Right lobe of liver (tissue), 6 donors: ENCODE measurements around the gene PEX1. TPM values are rescaled to one million over a fixed set of nuclear protein-coding genes. Genes with fewer than 3 reads are reported as not detected.
"Not testable (repeated sequence)": the region's sequence is repeated elsewhere in the genome, so short reads cannot be mapped to it uniquely, and the experiment has no call there.

ENCODE experiments used
- ATAC-seq, 4 donors: fragments of 200-7000 bp; cut with Tn5 transposase; one replicate each; pipeline ENCODE4 v1.9.1; 2020; ENCODE audit warnings: mild to moderate bottlenecking in 4 of 4, moderate library complexity in 4 of 4
- DNase-seq, 3 donors: peaks; one replicate each; pipeline ENCODE4 v3.0.0-alpha.2; 2020
- H3K27ac ChIP-seq, 3 donors: fragments of 200-600 bp; one replicate each; pipeline ENCODE4 v1.8.0; 2022
- H3K27me3 ChIP-seq, 2 donors: fragments of 200-600 bp; one replicate each; pipeline ENCODE4 v1.8.0; 2022
- H3K36me3 ChIP-seq, 4 donors: fragments of 200-600 bp; sonication (generic) in 1 of 4; one replicate each; pipeline versions ENCODE4 v1.5.1 to v1.8.0; 2017 to 2022; ENCODE audit warnings: control low read depth in 1 of 4
- H3K4me1 ChIP-seq, 4 donors: fragments of 200-600 bp; sonication (generic) in 1 of 4; one replicate each; pipeline versions ENCODE4 v1.5.1 to v1.8.0; 2017 to 2022; ENCODE audit warnings: control low read depth in 1 of 4
- H3K4me3 ChIP-seq, 3 donors: fragments of 200-600 bp; one replicate each; pipeline ENCODE4 v1.8.0; 2022
- H3K9me3 ChIP-seq, 4 donors: fragments of 200-600 bp; sonication (generic) in 1 of 4; one replicate each; pipeline versions ENCODE4 v1.5.1 to v1.8.0; 2017 to 2022; ENCODE audit warnings: control low read depth in 1 of 4
- CTCF ChIP-seq, 4 donors: fragments of 200-600 bp in 3 of 4; fragments of 450-650 bp in 1 of 4; IDR thresholded peaks; one replicate each; pipeline versions ENCODE4 v1.5.1 to v1.8.0; 2016 to 2022; ENCODE audit warnings: antibody characterized with exemption in 4 of 4, mild to moderate bottlenecking in 2 of 4
- POLR2A ChIP-seq: fragments of 450-650 bp; IDR thresholded peaks from one replicate; pipeline ENCODE4 v1.6.1; 2017; ENCODE audit warnings: antibody characterized with exemption, mild to moderate bottlenecking
- WGBS: methylation state at CpG from one replicate; pipeline ENCODE4 v1.1.6; 2018; ENCODE audit warnings: low coverage, low lambda C conversion rate; ENCODE audit not compliant: insufficient coverage; ENCODE audit errors: missing lambda C conversion rate; 5-methylcytosine and 5-hydroxymethylcytosine counted together
- intact Hi-C, 2 donors: fragments of 100-400 bp; cut with DNase I; formaldehyde crosslinking; loops; one replicate each; pipeline versions ENCODE4 v1.11.2 to v1.14.1; 2022
- total RNA-seq, 6 experiments: library from RNA; depleted of rRNA in 2 of 6; stranded (reverse); fragments of >200 nt in 2 of 6; fragmentation: NEBNext Ultra II Directional in 3 of 6; extraction: Animal tissue kit (Norgen Biotek cat#: 25700) in 3 of 6; gene quantifications; one replicate each; pipeline versions ENCODE4 v1.1.0 to v1.2.4, GENCODE V29; 2016 to 2023
- donor health status: DM: no; HTN: yes; CAD: no.
- donor health status: DM: no; HTN: no; CAD: no.
- donor health status: DM: no; HTN: no; CAD: no.
- donor health status: DM: no; HTN: yes; CAD: no.
- donor health status: DM: no; HTN: yes; CAD: no.

The PEX1 gene
- total RNA-seq, 6 experiments from 2014 or later: 10.0 to 12.0 (median 10.8) TPM

GRCh38 chr7:92478095-92478494 is 50.2 kb downstream of the PEX1 start:
- intact Hi-C loops: no loop called here
- TF ChIP-seq CTCF (IDR thresholded peaks at IDR 0.05) (no peak), POLR2A (no peak)
- 96% methylated on average over 5 of the region's 9 CpGs for WGBS

DNA sequence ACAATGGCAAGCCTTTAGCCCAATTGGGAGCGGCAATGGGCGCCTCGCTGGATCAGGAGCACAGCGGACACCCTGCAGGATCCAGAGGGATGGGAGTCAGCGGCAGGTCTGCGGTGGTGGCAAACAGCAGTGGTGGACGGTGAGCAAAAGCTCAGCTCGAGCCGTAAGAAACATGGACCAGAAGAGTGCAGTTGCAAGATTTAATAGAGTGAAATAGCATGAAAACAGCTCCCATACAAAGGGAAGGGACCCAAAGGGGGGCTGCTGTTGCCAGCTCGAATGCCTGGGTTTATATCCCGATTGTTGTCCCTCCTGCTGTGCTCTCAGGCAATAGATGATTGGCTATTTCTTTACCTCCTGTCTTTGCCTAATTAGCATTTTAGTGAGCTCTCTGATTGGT is 50.6 kb downstream of the PEX1 start, which contains the start of gene ERVW-1:
ERVW-1 (minus strand) TSS at position 266 of the 400 bp plus-strand sequence. CDS start 7,565 bp downstream, outside the sequence.
- H3K4me1 ChIP-seq, H3K27ac ChIP-seq, H3K36me3 ChIP-seq, intact Hi-C loops, DNase-seq, H3K4me3 ChIP-seq, ATAC-seq, H3K9me3 ChIP-seq, H3K27me3 ChIP-seq: not testable (repeated sequence)
- WGBS: 83% methylated on average over 3 of the region's 11 CpGs

More at GRCh38 chr7:92478095-92478494, 50.2 kb downstream of the PEX1 start:
- Histone ChIP-seq H3K4me3 (no peak overlapping the region), H3K9me3 (no peaks in the 10 kb centered on the region), H3K4me1 (no peaks in the 10 kb centered on the region), H3K27me3 (no peaks in the 10 kb centered on the region), H3K36me3 (no peaks in the 10 kb centered on the region), H3K27ac (no peak overlapping the region)
- no peak for ATAC-seq
- no peak for DNase-seq

GRCh38 chr7:92475851-92476590 is 52.3 kb downstream of the PEX1 start:
- DNase-seq, ATAC-seq, H3K27me3 ChIP-seq, H3K4me1 ChIP-seq, H3K4me3 ChIP-seq, H3K9me3 ChIP-seq, H3K36me3 ChIP-seq, intact Hi-C loops, H3K27ac ChIP-seq: not testable (repeated sequence)
- 94% methylated on average over 11 of the region's 11 CpGs for WGBS

- WGBS: 83% methylated on average over 10 of the region's 12 CpGs
- H3K4me1 ChIP-seq, ATAC-seq: not testable (repeated sequence)
These were observed 53.0 kb downstream of the PEX1 start for GRCh38 chr7:92475261-92475770.

GRCh38 chr7:92473989-92474388 is 54.3 kb downstream of the PEX1 start:
- H3K27me3 ChIP-seq, H3K4me1 ChIP-seq, DNase-seq, H3K36me3 ChIP-seq, H3K27ac ChIP-seq, H3K4me3 ChIP-seq, H3K9me3 ChIP-seq, ATAC-seq, intact Hi-C loops: not testable (repeated sequence)
- 86% methylated on average over 6 of the region's 10 CpGs for WGBS

More at GRCh38 chr7:92475261-92475770, 53.0 kb downstream of the PEX1 start:
- H3K27ac ChIP-seq, H3K27me3 ChIP-seq, DNase-seq, H3K9me3 ChIP-seq, intact Hi-C loops, H3K4me3 ChIP-seq, H3K36me3 ChIP-seq: not testable (repeated sequence)

DNA sequence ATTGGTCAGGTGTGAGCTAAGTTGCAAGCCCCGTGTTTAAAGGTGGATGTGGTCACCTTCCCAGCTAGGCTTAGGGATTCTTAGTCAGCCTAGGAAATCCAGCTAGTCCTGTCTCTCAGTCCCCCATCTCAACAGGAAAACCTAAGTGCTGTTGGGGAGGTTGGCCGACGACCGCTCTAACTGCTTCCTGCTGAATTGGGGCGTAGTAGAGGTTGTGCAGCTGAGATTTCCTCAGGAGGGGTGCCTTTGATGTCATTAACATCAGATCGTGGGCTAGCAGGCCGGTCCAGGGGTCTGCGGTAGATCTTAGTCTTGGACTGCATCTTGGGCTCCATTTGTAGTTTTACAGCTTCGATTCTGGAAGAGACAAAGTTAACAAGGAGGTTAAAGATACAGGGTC is 59.7 kb downstream of the PEX1 start:
- H3K9me3 ChIP-seq, ATAC-seq, H3K27me3 ChIP-seq, H3K4me1 ChIP-seq, DNase-seq, intact Hi-C loops, H3K4me3 ChIP-seq, H3K27ac ChIP-seq, H3K36me3 ChIP-seq: not testable (repeated sequence)
- 94% methylated on average over 8 of the region's 9 CpGs for WGBS

- Histone ChIP-seq H3K9me3 (no peaks in the 10 kb centered on the region), H3K4me1 (peaks cover 0 to 2% (median 0%) of the 10 kb centered on the region in 4 donors), H3K4me3 (no peak overlapping the region), H3K27me3 (no peaks in the 10 kb centered on the region), H3K27ac (no peak overlapping the region), H3K36me3 (peaks cover 0 to 3% (median 0%) of the 10 kb centered on the region in 4 donors)
- intact Hi-C loops: no loop called here
- no peak for TF ChIP-seq CTCF (IDR thresholded peaks at IDR 0.05)
- no peak for TF ChIP-seq POLR2A
- ATAC-seq (no peak), DNase-seq (no peak)
- 69% methylated on average over 2 of the region's 2 CpGs for WGBS
These were observed 61.6 kb downstream of the PEX1 start for GRCh38 chr7:92466682-92467081.
